GM19455 (cell line): Measurements from ENCODE around the gene DDX27.

ENCODE experiments used
- ATAC-seq: cut with Tn5 transposase; IDR thresholded peaks from one replicate; pipeline ENCODE4 v1.9.1; 2021; ENCODE audit not compliant: unreplicated experiment

The DDX27 gene

DNA sequence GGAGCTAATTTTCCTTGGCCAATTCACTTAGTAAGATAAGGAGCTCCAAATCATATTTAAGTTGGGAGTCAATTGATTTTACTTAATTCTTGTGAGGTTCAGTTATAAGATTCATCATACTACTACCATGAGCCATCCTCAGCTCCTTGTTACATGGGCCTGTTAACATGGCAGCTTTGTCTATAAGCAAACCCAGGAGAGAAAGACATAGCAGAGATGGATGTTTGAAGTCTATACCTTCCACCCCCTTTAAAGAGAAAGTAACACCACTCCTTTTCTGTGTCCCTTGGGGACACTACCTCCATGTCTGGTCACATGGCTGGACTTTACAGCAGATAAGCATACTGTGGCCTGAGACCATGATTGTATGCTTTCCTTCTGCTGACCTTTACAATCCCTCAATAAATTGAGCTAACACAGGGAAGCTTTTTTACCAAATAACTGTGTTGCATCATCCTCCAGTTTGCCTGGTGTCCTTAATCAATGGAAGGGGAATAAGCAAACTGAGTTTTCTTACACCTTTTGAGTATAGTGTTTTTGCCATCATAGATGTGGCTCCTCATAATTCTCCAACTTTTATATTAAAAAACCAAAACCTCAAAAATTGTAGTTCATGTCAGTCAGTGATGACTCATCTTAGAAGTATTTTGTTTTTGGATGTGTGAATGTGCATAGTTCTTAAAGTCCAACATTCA is 68.5 kb downstream of the DDX27 start:
- no peak for ATAC-seq

DNA sequence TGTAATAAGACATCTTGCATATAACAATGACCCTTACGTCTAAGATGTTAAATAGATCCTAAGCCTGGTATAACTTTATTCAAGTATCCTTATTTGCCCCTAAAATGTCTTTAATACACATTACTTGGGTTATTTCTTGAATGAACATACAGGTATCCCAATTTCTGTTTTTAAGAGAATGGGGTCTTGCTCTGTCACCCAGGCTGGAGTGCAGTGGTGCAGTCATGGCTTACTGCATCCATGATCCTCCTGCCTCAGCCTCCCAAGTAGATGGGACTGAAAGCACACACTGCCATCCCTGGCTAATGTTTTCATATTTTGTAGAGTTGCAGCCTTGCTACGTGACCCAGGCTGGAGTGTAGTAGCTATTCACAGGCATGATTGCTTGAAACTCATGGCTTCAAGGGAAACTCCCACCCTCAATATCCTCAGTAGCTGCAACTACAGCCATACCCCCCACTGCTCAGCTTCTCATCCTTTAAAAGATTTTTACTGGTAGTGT is 69.1 kb downstream of the DDX27 start:
- no peak for ATAC-seq

DNA sequence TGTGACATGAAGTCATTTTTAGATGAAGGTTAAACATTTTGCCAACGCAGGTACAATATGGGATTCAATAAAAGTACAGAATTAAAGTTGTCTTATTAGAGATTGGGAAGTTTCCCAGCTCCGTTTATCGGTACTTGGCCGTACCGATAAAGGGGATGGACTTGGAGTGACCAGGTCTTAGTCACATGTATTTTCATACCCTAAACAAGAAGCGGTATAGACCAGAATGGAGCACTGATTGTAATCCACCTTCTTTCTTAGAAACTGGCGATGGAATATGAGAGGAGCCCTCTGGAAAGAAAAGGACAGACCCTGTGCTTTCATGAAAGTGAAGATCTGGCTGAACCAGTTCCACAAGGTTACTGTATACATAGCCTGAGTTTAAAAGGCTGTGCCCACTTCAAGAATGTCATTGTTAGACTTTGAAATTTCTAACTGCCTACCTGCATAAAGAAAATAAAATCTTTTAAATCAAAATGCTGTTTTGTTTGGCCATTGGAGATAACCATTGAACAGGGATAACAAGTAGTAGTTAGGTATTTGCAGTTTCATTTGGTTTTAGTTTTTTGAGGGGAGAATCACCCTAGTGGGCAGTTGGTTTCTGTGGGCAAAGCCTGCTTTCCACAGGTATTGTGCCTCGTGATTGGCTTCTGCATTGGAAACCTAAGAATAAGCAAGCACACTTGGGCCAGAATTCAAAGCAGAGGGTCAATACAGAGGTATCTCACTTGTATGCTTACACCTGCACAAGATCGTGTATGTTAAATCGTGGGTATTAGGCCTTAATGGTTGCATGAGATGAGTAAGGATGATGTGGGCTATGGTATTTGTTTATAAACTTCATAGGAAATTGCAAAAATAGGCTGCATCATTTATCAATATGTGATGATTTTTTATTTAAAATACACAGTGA is 69.8 kb downstream of the DDX27 start:
- ATAC-seq = no peak

DNA sequence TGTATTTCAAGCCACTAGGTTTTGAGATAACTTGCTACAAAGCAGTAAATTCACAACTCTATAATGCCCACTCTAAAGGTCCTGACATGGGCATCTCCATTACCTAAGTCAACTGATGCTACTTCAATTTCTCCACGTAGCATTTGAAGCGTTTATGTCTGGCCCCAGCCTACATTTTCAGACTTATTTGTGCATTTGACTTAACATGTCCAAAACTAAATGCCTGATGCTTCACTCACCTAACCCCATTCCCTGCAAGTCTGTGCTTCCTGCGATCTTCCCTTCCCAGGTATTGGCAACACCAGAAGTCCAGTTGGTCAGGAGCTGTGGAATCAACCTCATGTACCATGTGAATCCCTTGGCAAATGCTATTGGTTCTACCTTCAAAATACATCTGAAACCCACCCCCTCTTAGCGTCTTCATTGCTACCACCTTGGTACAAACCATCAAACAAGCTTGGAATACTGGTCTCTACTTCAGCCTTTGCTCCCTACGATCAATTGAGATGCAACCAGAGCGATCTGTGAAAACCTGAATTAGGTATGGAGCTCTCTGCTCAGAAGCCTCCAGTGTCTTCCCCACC is 71.5 kb downstream of the DDX27 start:
- ATAC-seq = no peak

DNA sequence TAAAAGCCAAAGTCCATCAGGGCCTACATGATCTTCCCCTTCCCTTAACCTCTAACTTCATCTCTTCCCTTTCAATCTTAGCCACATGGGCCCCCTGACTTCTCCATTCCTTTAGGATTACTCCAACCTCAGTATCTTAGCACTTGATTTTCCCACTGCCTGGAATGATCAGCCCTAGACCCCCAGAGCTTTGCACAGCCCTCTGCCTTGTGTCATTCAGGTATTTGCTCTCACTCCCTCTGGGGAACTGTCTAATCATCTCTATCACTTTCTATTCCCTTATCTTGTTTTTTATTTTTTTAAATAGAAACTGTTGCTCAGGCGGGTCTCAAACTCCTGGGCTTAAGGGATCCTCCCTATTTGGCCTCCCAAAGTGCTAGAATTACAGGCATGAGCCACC is 72.0 kb downstream of the DDX27 start:
- ATAC-seq = no peak

DNA sequence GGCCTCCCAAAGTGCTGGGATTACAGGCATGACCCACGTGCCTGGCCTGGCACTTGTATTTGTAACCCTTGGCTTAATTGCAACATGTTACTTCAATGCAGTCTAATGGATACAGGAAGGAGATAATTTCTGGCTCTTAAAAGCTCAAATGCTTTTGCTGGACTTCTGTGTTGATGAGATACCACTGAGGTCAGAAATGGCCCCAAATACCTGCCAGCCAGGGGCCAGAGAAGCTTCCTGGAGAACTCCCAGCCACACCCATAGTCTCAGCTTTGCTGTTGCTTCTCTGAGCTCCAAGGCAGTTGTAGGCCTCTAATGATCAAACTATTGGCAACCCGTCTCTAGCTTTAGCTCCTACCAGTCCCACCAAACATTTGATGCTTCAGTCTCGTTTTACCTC is 72.8 kb downstream of the DDX27 start:
- no peak for ATAC-seq

DNA sequence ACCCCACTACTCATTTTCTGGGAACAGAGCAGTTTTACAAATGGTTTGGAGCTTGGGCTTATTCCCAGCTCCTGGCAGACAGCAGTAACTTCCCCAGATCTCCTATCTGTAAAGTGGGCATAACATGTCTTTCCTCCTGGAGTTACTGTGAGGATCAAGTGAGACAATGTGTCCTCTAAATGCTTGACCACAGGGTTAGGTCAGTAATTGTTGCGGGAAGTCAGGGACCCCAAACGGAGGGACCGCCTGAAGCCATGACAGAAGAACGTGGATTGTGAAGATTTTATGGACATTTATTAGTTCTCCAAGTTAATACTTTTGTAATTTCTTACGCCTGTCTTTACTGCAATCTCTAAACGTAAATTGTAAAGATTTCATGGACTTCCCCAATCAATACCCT is 73.9 kb downstream of the DDX27 start:
- no peak for ATAC-seq
